NCI-H446 (cell line): ENCODE measurements around the gene KIAA0930.
"Not testable (repeated sequence)": the region's sequence is repeated elsewhere in the genome, so short reads cannot be mapped to it uniquely, and the experiment has no call there.

ENCODE experiments used
- DNase-seq, 2 experiments: peaks; one replicate each; lab custom pipeline; 2025; lab: John Stamatoyannopoulos, UW

Gene KIAA0930

DNA sequence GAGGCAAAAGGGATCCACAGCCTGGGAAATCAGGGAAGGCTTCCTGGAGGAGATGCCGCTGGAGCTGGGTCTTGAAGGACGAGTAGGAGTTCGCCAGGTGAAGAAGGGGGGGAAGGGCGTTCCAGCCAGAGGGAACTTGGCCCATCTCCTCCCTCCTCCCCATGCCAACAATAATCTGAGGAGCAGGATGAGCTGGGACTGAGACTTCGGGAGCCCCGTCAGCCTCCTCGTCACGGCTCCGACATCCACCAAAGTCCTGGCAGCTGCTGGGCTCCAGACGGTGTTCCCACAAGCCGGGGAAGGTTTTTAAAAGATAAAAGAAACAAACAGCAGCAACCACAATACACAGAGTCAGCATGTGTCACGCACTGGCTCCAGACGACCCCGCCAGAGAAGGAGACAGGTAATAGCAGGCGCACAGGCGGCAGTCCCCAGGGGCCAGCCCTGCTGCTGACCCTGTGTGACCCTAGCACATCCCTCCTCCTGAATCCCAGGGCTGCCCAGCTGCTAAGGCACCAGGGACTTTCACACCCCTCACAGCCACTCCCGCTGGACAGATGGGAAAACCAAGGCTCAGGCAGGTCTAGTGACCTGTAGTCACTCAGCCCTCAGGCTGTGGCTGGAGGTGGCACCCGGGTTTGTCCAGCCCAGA, 39.7 kb downstream of the KIAA0930 start:
- DNase-seq, result no peak

- no peak for DNase-seq
These were observed 40.5 kb downstream of the KIAA0930 start for GRCh38 chr22:45200230-45200629.

DNA sequence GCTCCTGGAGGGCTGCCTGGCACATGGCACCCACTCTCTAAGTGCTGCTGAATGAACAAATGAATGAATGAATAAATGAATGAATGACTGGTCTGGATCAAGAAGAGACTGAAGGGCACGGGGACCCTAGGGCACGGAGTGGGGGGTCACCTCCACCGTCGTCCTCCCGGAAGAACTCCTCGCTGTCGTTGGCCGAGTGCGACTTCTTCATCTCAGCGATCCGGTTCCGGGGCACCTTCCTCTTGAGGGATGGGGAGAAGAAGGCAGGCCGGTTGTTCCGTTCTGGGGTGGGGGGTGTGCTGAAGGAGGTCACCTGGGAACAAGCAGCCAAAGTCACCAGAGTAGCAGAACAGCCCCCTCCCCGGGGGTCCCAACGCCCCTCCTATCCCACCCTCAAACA, 41.0 kb downstream of the KIAA0930 start:
- DNase-seq, result no peak

- no peak for DNase-seq
These were observed 42.3 kb downstream of the KIAA0930 start for GRCh38 chr22:45198463-45198795.

GRCh38 chr22:45197606-45198462, 42.9 kb downstream of the KIAA0930 start:
- no peak for DNase-seq

DNA sequence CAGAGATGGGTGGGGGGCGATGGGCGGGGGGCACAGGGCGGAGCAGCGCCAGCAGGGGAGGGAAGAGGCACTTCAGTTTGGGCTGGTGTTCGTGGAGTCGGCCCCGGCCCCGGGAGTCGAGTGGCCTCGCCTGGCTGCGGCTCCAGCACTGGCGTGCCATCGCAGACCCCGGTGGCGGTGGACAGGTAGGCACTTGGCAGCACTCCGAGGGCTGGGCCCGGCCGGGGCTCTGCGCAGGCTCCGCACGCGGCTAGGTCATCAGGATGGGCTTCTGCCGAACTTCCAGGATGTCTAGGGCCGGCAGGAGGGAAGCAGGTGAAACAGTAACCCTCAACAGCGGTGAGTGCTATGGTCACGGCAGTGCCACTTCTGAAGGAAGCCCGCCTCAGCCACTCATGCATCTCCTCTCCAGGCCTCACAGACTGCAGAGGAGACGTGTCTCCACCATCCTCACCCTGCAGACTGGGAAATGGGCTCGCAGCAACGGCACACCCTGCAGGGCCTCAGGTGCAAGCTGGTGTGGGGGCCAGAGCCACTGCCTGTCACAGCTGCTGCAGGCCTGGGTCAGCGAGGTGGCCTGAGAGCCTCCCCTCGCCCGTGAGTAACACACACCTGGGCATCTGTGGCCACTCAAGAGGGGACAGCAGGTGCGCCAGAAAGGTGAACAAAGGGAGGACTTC, 43.6 kb downstream of the KIAA0930 start:
- DNase-seq, result no peak

DNA sequence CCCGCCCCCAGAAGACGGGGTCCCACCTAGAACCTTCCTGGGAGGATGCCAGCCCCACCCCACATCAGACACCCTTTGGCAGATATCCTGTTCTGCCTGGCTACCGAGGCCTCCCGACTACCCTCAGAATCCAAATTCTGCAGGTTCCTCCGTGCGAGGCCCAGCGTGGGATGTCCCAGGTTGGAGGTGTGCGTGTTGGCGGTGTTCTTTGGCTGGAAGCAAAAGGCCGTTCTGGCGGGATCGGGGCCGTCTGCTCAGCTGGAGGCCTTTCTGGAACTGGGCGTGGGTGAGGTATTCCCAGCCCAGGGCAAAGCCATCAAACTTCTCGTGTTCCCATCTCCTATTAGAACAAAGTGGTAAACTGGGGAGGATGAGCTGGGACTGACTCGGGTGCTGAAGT, 44.4 kb downstream of the KIAA0930 start:
- no peak for DNase-seq

DNA sequence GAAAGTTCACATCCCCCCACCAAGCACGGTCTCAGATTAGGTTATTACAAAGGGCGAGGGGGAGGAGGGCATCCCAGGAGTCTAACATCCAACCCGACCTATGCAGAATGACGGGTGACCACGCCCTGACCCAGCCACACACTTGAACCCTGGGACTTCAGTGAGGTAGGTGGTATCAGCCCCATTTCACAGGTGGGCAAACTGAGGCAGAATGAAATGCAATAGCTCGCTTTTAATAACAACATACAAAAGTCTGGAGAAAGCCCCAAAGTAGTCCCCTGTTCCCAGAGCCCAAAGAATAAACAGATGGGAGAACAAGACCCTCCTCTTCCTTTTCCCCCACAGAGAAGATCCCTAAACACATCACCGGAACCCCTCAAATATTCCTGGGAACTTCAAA, 45.1 kb downstream of the KIAA0930 start:
- no peak for DNase-seq

- DNase-seq, result no peak
These were observed 46.0 kb downstream of the KIAA0930 start for GRCh38 chr22:45194686-45195085.

DNA sequence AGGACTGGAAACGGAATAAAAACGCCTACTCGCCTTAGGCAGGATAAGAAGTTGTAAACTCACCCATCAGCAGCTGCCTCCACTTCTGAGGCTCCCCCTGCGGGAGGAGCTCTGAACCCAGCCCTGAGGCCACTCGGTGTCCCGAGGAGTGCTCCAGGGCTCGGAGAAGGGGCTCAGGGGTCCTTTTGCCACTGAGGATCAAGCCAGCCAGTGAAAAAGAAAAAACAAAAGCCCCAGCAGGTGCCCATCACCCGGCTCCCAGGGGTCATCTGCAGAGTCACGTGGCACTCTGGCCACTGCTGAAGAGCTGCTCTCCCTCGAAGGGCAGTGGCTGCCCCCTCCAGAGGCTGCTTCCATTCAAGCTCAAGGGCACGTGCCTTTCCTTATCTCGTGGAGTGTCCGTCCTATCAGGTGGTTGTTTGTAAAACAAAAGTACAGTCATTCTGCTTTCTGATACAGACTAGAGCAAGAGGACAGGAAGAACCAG, 48.0 kb downstream of the KIAA0930 start:
- no peak for DNase-seq

DNA sequence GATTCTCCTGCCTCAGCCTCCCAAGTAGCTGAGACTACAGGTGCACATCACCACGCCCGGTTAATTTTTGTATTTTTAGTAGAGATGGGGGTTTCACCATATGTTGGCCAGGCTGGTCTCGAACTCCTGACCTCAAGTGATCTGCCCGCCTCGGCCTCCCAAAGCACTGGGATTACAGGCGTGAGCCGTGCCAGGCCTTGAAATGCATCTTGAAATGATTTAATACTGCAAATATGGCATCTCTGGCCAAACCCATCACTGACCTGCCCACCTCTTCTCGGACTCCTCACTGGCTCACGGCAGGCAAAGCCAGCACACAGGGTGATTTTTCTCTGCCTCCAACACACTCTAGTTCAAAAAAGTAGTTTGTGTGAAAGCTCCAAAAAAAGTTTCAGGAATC, 48.9 kb downstream of the KIAA0930 start:
- DNase-seq, result not testable (repeated sequence)

GRCh38 chr22:45190202-45190872, 50.4 kb downstream of the KIAA0930 start:
- DNase-seq, result no peak

DNA sequence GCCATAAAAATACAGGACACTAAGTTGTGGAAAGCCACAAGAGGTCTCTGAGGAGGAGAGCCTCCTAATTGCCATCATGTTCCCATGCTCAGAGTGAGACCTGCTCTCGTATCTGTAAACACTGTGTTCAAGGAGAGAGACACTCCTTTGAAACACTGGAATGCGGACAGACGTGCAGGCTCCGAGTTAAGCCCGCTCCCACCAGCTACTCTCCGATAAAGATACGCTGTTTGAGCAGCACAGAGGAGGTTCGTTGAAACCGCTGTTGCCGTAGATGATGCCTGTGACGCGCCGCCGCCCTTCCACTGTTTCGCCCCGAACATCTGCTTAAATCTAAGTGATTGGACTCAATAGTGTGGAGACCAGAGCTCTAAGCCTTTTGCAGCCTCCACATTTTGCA, 51.9 kb downstream of the KIAA0930 start:
- DNase-seq, result no peak

- no peak for DNase-seq
These were observed 52.8 kb downstream of the KIAA0930 start for GRCh38 chr22:45187891-45188290.

DNA sequence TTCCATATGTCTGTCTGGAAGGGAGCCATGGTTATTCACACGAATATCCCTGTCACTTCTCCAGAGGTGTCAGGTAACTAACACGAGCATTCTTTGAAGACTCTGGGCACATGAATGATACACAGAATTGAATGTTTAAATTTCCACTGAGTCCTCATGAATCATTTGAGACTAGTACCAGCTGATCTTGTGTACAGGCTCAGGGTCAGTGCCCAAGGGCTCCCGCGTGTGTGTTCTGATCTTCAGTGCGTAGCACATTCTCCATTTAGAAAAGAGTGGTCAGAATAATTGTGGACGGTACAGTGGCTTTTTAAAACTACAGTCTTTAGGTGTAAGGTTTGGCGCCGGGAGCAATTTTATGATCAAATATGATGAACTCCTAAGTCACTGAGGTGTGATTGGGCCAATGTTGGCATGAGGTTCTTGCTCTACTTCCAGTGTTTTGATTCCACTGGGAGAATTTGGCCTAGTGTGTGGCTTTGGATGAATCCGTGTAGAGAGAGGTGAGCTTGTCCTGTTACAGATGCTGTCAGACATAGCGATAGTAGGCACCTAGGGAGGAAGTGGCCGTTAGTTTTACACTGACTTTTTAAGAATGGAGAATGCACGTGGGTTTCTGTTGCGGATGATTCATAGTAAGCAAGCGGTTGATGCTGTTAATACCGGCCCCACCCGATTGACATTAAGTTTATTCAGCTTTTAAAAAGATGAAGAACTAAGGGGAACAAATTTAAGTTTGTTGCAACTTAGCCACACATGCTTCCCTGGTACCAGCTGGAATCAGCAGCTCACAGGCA, 54.8 kb downstream of the KIAA0930 start:
- no peak for DNase-seq

- no peak for DNase-seq
These were observed 56.7 kb downstream of the KIAA0930 start for GRCh38 chr22:45183974-45184373.

GRCh38 chr22:45181766-45182165, 58.9 kb downstream of the KIAA0930 start:
- no peak for DNase-seq

DNA sequence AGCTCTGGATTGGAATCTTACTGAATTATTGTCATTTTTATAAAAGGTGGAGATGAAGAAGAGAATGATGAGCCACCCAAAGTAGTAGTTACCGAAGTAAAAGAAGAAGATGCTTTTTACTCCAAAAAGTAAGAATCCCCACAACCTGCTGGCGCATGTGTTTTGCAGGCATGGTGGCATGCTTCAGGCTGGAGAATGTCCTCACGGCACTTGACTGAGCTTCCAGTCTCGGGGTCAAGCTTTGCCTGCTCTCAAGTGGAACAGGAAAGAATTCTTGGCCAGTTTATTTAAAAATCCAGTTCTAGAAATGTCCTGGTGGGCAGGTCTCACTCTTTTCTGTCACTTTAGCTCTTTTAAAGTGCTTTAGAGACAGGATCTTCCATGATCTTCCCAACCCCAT, 59.5 kb downstream of the KIAA0930 start:
- DNase-seq, result no peak

- DNase-seq, result no peak
These were observed 60.5 kb downstream of the KIAA0930 start for GRCh38 chr22:45180146-45180679.

GRCh38 chr22:45179276-45180049, 61.2 kb downstream of the KIAA0930 start:
- no peak for DNase-seq
